GM21528 (cell line): ENCODE results near the gene SLC2A5.
A peak's percentile ranks its signal among the peaks of the same experiment; 100 is the strongest.
"Not testable (repeated sequence)": the region's sequence is repeated elsewhere in the genome, so short reads cannot be mapped to it uniquely, and the experiment has no call there.

Experiments
- ATAC-seq: cut with Tn5 transposase; IDR thresholded peaks from one replicate; pipeline ENCODE4 v1.9.1; 2021; ENCODE audit warnings: mild to moderate bottlenecking, moderate library complexity; ENCODE audit not compliant: unreplicated experiment, low FRiP score

SLC2A5 gene, protein sequence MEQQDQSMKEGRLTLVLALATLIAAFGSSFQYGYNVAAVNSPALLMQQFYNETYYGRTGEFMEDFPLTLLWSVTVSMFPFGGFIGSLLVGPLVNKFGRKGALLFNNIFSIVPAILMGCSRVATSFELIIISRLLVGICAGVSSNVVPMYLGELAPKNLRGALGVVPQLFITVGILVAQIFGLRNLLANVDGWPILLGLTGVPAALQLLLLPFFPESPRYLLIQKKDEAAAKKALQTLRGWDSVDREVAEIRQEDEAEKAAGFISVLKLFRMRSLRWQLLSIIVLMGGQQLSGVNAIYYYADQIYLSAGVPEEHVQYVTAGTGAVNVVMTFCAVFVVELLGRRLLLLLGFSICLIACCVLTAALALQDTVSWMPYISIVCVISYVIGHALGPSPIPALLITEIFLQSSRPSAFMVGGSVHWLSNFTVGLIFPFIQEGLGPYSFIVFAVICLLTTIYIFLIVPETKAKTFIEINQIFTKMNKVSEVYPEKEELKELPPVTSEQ

GRCh38 chr1:9069326-9070100 is at the start of gene SLC2A5:
Gene SLC2A5, minus strand, starts transcription at chr1:9069635. Its CDS starts 99 bp downstream, at chr1:9069536.
- ATAC-seq = peak; percentile 88

GRCh38 chr1:9118186-9118585 is 48.8 kb upstream of the SLC2A5 start:
- no peak for ATAC-seq

DNA sequence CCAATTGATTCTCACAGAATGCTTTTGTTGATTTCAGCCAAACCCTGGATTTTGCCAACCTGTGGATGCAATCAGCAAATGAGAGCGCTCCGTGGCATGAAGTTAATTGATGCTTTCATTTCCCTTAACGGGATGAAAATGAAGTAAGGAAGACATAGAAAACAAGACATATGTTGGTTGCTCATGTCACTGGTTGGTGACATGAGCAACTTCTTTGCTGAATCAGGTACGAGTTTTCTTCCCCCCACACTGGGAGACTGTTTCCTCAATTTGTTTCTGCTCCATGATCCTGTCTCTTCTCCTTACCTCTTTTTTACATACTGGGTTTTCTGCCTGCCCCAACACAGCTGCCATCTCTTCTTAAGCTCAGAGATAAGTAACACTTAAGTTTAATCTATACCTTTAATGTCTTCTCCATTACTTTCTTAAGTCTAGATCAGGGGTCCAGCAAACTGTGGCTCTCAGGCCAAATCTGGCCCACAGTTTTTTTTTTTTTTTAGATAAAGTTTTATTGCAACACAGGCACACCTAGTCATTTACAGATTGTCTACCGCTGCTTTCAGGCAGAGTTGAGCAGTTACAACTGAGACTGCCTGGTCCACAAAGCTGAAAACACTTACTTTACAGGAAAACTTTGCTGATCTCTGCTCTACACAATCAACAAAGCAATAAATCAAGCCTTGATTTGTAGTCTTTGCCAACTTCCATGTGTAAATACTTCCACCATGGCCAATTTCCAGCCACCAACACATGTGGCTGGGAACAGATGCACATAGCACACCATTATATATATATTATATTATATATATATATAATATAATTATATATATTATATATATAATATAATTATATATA is 46.1 kb upstream of the SLC2A5 start:
- no peak for ATAC-seq

GRCh38 chr1:9112961-9113880 is 43.8 kb upstream of the SLC2A5 start:
- ATAC-seq = no peak

DNA sequence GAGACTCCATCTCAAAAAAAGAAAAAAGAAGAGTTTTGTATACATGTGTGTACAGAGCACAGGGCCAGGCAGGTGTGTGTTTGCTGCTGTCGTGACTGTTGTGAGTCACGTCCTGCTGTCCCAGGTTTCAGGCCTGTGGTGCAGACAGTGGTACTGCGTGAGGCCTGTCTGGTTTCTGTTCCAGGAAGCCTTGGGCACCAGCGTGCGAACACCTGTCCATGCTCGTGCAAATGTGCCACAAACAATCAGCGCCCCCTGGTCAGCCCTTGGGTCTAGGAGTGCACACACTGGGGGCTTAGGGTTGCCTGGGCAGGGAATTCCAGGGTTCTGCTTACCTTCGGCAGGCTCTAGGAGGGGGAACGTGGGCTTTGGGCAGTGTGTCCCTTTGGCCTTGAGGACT is 42.5 kb upstream of the SLC2A5 start:
- ATAC-seq = no peak

GRCh38 chr1:9111357-9111691 is 41.9 kb upstream of the SLC2A5 start:
- ATAC-seq = no peak

- ATAC-seq = no peak
These were observed 41.4 kb upstream of the SLC2A5 start for GRCh38 chr1:9110669-9111356.

- no peak for ATAC-seq
These were observed 38.7 kb upstream of the SLC2A5 start for GRCh38 chr1:9108056-9108665.

DNA sequence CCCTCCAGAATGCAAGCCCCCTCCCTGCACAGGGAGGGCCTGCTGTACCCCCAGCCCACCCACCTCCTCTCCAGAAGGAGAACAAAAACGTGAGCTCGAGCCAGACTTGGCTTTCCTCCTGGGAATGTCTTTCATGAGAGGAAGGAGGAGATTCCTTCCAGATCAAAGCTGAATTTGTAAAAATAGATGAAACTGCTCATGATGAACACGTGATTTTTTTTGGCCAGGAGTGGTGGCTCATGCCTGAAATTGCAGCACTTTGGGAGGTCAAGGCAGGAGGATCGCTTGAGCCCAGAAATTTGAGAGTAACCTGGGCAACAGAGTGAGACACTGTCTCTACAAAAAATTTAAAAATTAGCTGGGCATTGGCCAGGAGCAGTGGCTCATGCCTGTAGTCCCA is 37.7 kb upstream of the SLC2A5 start:
- ATAC-seq = no peak

GRCh38 chr1:9106286-9106685 is 36.9 kb upstream of the SLC2A5 start:
- no peak for ATAC-seq

DNA sequence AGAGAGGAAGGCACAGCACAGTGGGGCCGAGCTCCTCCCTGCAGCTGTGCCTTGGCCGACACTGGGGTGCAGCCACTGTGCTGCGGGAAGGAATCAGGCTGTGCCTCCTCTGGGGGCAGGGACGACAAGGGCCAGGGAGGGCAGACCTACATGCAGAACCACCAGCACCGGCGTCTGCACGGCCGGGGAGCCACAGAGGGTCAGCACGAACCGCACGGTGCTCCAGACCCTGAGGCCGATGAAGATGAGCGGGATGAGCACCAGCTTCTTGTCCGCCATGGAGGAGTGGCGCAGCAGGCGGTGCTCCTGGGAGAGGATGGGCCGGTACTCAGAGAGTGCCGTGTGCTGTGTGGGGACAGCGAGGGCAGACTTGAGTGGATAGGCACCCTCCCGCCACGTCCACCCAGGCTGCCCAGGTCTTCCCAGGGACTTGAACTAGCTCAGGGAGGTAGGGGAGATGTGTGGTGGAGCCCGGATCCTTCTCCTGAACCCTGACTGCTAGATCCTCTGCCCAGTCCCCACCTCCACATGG is 36.0 kb upstream of the SLC2A5 start:
- no peak for ATAC-seq

DNA sequence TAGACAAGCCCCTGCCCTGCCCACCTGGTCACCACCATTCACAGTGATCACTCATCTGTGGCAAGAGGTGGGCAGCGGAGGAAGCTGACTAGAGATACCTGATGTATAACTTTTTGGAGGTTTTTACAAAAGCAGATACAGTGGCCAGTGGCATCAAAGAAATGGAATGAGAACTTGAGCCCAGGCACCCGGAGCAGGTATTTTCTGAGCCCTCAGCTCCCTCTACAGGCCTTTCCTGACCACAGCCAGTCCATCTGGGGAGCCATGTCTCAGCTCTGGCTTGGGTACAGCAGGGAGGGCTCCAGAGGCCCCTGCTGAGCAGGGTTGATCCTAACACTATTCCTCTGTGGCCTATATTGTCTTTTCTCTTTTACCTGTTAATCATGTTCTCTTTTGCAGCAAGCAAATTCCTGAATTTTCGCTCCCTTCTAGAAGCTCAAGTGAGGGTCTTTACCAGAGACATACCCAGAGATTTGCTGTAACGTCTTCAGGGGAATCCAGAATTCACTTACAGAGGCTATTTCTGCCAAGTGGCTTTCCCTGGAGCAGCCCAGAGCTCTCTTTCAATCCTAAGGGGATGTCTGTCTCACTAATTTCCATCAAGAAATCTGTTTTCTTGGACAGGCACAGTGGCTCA is 32.2 kb upstream of the SLC2A5 start:
- ATAC-seq = no peak

- ATAC-seq = no peak
These were observed 31.1 kb upstream of the SLC2A5 start for GRCh38 chr1:9100471-9101043.

DNA sequence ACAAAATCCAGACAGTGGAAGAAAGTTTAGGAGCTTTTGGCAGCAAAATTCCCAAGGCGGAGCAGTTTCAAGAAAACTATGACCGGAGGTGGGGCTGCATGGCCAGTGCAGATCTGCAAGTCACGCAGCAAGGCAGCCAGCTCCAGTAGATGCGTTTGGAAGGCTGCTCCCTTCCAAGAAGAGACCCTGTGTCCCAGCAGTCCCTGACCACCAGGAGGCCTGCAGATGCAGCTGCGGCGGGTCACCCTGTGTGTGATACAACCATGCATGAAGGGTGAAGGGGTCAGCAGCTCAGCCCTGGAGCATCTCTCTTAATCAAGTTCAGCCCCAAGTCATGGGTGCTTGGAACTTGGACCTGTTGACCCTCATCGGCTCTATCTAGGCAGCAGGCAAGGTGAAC is 30.1 kb upstream of the SLC2A5 start:
- no peak for ATAC-seq

DNA sequence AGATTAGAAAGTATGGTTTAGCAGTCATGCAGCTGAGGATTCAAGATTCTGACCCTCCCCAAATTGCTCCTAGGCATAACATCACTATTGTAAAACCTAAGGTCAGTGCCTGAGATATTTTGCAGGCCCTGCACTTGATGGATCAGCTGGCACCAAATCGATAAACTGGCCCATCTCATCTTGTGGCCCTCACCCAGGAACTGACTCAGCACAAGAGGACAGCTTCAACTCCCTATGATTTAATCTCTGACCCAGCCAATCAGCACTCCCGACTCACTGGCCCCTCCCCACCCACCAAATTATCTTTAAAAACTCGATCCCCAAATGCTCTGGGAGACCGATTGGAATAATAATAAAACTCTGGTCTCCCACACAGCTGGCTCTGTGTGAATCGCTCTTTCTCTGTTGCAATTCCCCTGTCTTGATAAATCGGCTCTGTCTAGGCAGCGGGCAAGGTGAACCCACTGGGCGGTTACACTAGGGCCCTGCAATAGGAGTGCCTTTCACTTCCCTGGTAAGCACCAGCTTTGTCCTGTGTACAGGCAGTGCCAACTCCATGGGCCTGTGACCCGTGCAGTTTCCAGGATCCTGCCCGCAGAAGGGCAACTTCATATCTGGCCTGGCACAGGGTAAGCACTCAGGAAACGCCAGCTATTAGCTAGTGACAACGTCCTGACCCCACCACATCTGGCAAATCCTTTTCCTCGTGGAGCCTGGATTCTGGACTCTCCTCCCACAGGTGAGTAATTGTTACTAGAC is 28.7 kb upstream of the SLC2A5 start:
- ATAC-seq = no peak

DNA sequence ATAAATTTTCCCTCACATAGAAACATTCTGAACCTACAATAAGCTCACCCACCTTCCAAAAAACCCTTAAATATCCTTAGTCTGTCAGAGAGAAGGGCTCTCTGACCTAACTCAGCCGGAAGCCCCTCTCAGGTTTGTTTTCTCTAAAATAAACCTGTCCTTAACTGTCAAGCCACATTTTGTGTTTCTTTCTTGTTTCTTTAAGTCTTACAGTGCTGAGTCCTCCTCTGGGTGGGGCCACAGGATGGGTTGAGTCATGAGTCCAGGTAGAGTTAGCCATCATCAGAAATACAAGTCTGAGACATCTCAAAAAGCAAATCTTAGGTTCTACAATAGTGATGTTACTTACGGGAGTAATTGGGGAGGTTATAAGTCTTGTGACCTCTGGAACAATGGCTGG is 26.4 kb upstream of the SLC2A5 start:
- ATAC-seq = no peak

DNA sequence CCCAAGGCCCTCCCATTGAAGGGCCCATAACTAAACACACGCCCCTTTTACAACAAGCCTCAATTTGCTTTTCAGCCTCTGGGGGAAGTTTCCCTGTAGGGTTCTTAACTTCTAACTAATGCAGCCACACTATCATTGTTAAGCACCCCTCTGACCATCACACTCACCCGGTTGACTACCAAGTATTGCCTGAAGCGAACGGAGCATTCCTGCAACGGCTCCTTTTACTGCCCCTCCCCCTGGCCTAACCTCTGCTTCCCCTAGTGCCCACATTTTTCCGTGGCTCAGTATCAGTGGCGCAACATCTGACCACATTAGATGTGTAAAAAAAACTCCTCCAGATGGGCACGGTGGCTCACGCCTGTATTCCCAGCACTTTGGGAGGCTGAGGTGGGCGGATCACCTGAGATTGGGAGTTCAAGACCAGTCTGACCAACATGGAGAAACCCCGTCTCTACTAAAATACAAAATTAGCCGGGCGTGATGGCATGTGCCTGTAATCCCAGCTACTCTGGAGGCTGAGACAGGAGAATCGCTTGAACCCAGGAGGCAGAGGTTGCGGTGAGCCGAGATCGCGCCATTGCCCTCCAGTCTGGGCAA is 24.7 kb upstream of the SLC2A5 start:
- not testable (repeated sequence) for ATAC-seq
